NT2/D1 (cell line): ENCODE data around the gene CUL1.

Source experiments
- DNase-seq: peaks from one replicate; pipeline ENCODE4 v3.0.0-alpha.2; 2011; ENCODE audit warnings: low read depth, low spot score
- H3K27me3 ChIP-seq: 2 replicates; pipeline ENCODE4 v1.6.0; 2011; ENCODE audit warnings: mild to moderate bottlenecking; ENCODE audit not compliant: insufficient read length, insufficient read depth
- H3K36me3 ChIP-seq: 2 replicates; pipeline ENCODE4 v1.6.1; 2011; ENCODE audit warnings: mild to moderate bottlenecking, low read length, mixed read lengths; ENCODE audit not compliant: insufficient read depth, insufficient read length
- H3K4me1 ChIP-seq: 2 replicates; pipeline ENCODE4 v1.5.1; 2011; ENCODE audit not compliant: insufficient read depth, insufficient read length
- H3K4me3 ChIP-seq: 2 replicates; pipeline ENCODE4 v1.5.1; 2011; ENCODE audit warnings: low read depth; ENCODE audit not compliant: insufficient read length
- H3K9ac ChIP-seq: 2 replicates; pipeline ENCODE4 v1.6.0; 2011; ENCODE audit warnings: low read depth; ENCODE audit not compliant: insufficient read length
- H3K9me3 ChIP-seq: 2 replicates; pipeline ENCODE4 v1.5.1; 2011; ENCODE audit warnings: mild to moderate bottlenecking, low read length; ENCODE audit not compliant: insufficient read depth
- SUZ12 ChIP-seq: IDR thresholded peaks from 2 replicates; pipeline ENCODE4 v1.6.1; 2011; ENCODE audit not compliant: insufficient read length, insufficient read depth; ENCODE audit errors: extremely low read depth
- YY1 ChIP-seq: IDR thresholded peaks from 2 replicates; pipeline ENCODE4 v1.6.1; 2011; ENCODE audit not compliant: insufficient read length, insufficient read depth
- ZNF274 ChIP-seq: IDR thresholded peaks from 2 replicates; pipeline ENCODE4 v1.6.1; 2011; ENCODE audit warnings: mild to moderate bottlenecking, low read depth, low read length

CUL1 gene

GRCh38 chr7:148665221-148665620 lies 33.5 kb upstream of the CUL1 start:
- H3K4me1 ChIP-seq = no peaks in the 10 kb centered on the region
- no peak overlapping the region for H3K4me3 ChIP-seq
- H3K27me3 ChIP-seq = no peaks in the 10 kb centered on the region
- no peak for TF ChIP-seq ZNF274
- no peak for TF ChIP-seq YY1
- TF ChIP-seq SUZ12 = no peak
- no peaks in the 10 kb centered on the region for H3K9me3 ChIP-seq
- H3K9ac ChIP-seq = no peak overlapping the region
- no peaks in the 10 kb centered on the region for H3K36me3 ChIP-seq
- DNase-seq = no peak

- DNase-seq = no peak
- no peak for TF ChIP-seq SUZ12
- TF ChIP-seq YY1 = no peak
- TF ChIP-seq ZNF274 = no peak
Observed at GRCh38 chr7:148669927-148670326, 28.8 kb upstream of the CUL1 start.

GRCh38 chr7:148670374-148670773 lies 28.3 kb upstream of the CUL1 start:
- Histone ChIP-seq H3K9ac (no peak overlapping the region), H3K4me3 (no peak overlapping the region), H3K36me3 (no peaks in the 10 kb centered on the region), H3K27me3 (no peaks in the 10 kb centered on the region), H3K4me1 (no peaks in the 10 kb centered on the region), H3K9me3 (peaks cover 14% of the 10 kb centered on the region)
- TF ChIP-seq YY1 (no peak), ZNF274 (no peak)
- DNase-seq = no peak

More at GRCh38 chr7:148669927-148670326, 28.8 kb upstream of the CUL1 start:
- Histone ChIP-seq H3K27me3 (no peaks in the 10 kb centered on the region), H3K9me3 (peaks cover 10% of the 10 kb centered on the region), H3K9ac (no peak overlapping the region), H3K4me1 (no peaks in the 10 kb centered on the region), H3K36me3 (no peaks in the 10 kb centered on the region), H3K4me3 (no peak overlapping the region)

GRCh38 chr7:148670807-148671206 lies 27.9 kb upstream of the CUL1 start:
- Histone ChIP-seq H3K4me1 (no peaks in the 10 kb centered on the region), H3K9ac (no peak overlapping the region), H3K27me3 (no peaks in the 10 kb centered on the region), H3K9me3 (peaks cover 19% of the 10 kb centered on the region), H3K4me3 (no peak overlapping the region), H3K36me3 (no peaks in the 10 kb centered on the region)
- no peak for DNase-seq
- TF ChIP-seq YY1 (no peak), ZNF274 (no peak), SUZ12 (no peak)

- TF ChIP-seq SUZ12 (no peak), ZNF274 (no peak), YY1 (no peak)
- Histone ChIP-seq H3K9ac (no peak overlapping the region), H3K9me3 (peaks cover 24% of the 10 kb centered on the region), H3K36me3 (no peaks in the 10 kb centered on the region), H3K4me1 (no peaks in the 10 kb centered on the region), H3K27me3 (no peaks in the 10 kb centered on the region), H3K4me3 (no peak overlapping the region)
- DNase-seq = no peak
Observed at GRCh38 chr7:148672041-148672440, 26.7 kb upstream of the CUL1 start.

- no peak for TF ChIP-seq SUZ12
- H3K9me3 ChIP-seq = peaks cover 24% of the 10 kb centered on the region
- no peaks in the 10 kb centered on the region for H3K36me3 ChIP-seq
- H3K4me1 ChIP-seq = no peaks in the 10 kb centered on the region
- H3K27me3 ChIP-seq = no peaks in the 10 kb centered on the region
- DNase-seq = no peak
- H3K4me3 ChIP-seq = no peak overlapping the region
- no peak overlapping the region for H3K9ac ChIP-seq
Observed at GRCh38 chr7:148674689-148675088, 24.0 kb upstream of the CUL1 start.

GRCh38 chr7:148676291-148676690 lies 22.4 kb upstream of the CUL1 start:
- H3K9me3 ChIP-seq = peaks cover 24% of the 10 kb centered on the region

GRCh38 chr7:148681821-148682220 lies 16.9 kb upstream of the CUL1 start:
- no peak for TF ChIP-seq SUZ12
- no peak for TF ChIP-seq YY1
- no peak for TF ChIP-seq ZNF274
- Histone ChIP-seq H3K9ac (no peak overlapping the region), H3K4me3 (no peak overlapping the region), H3K4me1 (no peaks in the 10 kb centered on the region), H3K9me3 (no peaks in the 10 kb centered on the region), H3K27me3 (no peaks in the 10 kb centered on the region), H3K36me3 (no peaks in the 10 kb centered on the region)
- DNase-seq = no peak

More at GRCh38 chr7:148676291-148676690, 22.4 kb upstream of the CUL1 start:
- no peak for DNase-seq
- Histone ChIP-seq H3K27me3 (no peaks in the 10 kb centered on the region), H3K36me3 (no peaks in the 10 kb centered on the region), H3K9ac (no peak overlapping the region), H3K4me1 (no peaks in the 10 kb centered on the region), H3K4me3 (no peak overlapping the region)
- no peak for TF ChIP-seq ZNF274
- no peak for TF ChIP-seq YY1
- no peak for TF ChIP-seq SUZ12
